Activated CD4-positive, alpha-beta T cell treated with anti-CD3 and anti-CD28 coated beads for 1 hour (primary cell): ENCODE results near the gene TRIM65.
A peak's percentile ranks its signal among the peaks of the same experiment; 100 is the strongest.

Source experiments
- DNase-seq: peaks from one replicate; pipeline ENCODE4 v3.0.0-alpha.2; 2020

TRIM65 gene

GRCh38 chr17:75896415-75897159 lies at the start of gene TRIM65:
TRIM65 (minus strand) TSS chr17:75896951; CDS start chr17:75896937, 14 bp downstream.
- peak; percentile 69 for DNase-seq

DNA sequence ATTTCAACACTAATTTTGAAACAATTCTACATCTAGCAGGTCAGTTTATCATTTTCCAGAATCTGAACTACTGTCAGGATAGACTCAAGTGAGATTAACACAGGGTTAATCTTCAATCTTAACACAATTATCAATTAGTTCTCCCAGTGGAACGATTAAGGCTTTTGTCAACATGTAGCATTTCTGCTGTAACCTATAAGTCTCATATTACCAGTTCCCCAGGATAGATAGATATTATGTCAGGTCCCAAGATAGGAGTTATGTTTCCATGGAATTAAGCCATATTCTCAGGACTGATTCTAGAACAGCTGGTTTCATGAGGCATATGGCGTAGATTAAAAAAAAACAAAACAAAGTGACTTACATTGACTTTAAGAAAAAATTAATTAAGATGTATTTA lies 48.5 kb upstream of the TRIM65 start:
- no peak for DNase-seq

- no peak for DNase-seq
Measured at GRCh38 chr17:75943491-75943890, 46.7 kb upstream of the TRIM65 start.

DNA sequence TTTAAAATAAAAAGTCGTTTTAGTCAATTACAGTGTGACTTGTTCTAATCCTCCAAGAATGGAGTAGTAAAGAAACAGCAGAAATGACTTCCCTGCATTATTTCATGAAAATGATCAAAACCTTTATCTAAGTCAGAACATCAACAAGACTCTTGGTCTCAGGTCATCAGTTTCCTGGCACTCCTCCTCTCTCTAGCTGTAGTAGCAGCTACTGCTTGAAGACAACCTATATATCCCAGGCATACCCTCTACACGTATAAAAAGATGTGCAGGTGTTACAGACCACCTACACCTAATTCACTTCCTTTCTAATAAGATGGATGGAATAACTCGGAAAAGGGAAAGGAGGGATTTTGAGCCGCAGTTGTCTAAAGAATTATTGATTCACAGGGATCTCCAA lies 45.7 kb upstream of the TRIM65 start:
- no peak for DNase-seq

DNA sequence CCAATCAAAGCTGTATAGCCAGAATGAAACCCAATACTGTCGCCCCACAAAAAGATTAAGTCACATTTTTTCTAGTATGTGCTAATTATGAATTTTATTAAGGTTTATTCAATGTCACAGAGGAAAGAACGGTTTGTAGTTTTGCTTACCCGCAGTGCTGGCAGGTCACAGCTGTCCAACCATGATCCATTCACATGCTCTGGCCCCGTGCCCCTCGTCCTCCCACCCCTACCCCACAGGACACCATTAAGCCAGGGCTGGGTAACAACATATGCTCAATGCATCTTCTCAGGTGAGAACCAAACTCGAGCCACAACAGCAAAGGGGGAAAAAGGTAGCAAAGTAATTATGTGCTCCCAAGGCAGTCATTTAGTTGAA lies 44.7 kb upstream of the TRIM65 start:
- no peak for DNase-seq

DNA sequence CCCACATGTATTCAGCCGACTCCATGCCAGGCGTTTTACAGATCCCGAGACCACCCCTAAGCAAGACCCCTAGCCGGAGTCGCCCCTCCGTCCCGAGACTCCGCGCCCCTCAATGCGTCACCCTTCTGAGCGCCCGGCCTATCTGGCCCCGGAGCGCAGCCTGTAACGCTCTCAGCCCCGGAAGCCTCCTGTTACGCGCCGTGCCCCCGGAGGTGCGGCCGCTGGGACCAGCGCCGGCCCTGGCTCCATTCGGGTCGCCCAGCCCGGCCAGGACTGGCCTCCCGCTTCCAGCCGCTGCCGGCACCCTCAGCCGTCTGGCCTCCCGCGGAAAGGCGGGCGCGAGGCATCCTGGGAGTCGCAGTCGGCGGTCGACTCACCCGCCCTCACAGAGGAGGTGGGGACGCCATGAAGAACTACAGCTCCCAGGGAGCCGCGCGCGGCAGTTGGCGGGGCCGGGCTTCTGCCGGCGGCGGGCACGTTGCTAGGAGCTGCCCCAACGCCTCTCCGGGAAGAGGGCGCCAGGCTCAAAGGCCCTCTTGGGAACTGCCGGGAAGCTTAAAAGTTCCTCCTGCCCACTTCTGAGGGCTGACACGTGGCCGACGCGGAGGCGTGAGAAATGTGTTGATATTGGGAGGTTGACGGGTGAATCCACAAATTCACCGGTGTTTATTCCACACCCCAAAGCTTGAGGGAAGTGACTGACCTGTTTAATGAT lies 44.1 kb upstream of the TRIM65 start, which contains the start of gene FBF1:
FBF1 (minus strand) TSS at position 316 of the 715 bp plus-strand sequence. CDS start 2,893 bp downstream, outside the sequence.
- DNase-seq, result peak; percentile 82

DNA sequence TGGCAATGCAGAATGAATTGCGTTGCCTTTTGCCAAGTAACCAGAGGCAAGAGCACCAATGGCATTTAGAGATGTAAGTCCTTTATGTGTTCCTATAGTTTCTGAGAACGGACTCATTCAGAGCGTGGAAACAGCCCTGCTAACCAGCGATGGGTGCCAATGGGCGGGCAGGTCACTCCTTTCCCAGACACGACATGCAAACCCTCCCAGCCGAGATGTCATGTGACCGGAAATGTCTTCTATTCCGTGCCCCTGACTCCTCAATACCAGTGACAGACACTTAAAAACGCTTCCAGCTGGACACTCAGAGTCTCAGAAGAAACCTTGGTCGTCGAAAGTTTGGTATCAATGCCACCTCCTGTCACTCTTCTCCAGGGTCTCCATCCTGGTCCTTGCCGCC lies 40.9 kb upstream of the TRIM65 start:
- no peak for DNase-seq

GRCh38 chr17:75933808-75934207 lies 37.1 kb upstream of the TRIM65 start:
- DNase-seq, result no peak

- DNase-seq, result no peak
Measured at GRCh38 chr17:75932852-75933251, 36.1 kb upstream of the TRIM65 start.

GRCh38 chr17:75931062-75931461 lies 34.3 kb upstream of the TRIM65 start:
- DNase-seq, result no peak

GRCh38 chr17:75927286-75927922 lies 30.7 kb upstream of the TRIM65 start:
- DNase-seq, result no peak

DNA sequence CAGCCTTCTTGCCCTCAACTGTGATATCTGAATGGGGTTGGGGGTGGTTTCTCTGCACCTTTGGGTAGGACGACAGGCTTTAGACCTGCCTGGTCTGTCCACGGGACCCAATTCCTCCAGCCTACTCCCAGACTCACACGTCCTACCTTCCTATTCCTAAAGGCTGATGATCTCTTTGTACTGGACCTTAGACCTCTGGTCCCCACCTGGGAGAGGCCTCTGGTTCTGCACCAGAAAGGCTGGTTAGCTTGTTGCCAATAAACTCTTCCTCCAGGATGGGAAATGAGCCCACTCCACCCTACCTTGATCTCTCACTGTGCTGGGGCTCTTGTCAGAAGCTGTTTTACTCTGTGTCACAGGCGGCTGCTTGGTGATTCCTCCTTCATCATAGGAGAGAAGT lies 29.7 kb upstream of the TRIM65 start:
- no peak for DNase-seq

DNA sequence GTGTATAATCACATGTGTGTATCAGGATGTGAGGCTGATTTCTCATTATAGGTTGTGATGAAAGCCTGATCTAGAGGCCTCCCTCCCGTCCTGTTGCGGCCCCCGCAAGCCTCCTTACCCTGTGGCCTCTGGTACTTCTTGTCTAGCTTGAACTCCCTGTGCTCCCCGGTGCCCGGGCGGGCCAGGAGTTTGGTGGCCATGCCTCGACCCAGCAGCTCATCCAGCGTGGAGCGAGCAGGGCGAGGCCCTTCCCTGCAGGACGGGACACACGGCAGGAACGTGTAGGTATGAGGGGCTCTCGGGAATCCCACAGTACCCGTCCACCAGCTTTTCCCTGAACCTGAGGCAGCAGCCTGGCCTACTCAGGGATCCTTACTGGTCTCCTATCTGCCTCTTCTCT lies 29.2 kb upstream of the TRIM65 start:
- DNase-seq, result no peak

DNA sequence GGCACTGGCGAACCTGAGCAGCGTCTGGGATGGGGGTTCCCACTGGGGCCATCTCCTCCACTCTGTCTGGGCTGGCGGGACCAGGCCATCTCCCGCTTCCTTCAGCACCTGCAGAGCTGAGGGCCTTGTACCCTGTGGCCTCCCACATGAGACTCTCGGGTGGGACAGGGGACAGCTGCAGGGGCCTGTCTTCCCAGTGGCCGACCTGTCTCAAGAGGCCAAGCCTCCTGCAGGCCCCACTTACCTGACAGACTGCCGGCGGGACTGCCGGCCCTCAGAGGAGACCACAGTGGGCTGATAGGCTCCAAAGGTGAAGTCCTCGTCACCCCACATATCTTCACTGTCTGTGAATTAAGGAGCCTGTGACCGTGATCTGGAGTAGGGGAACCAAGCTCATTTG lies 28.4 kb upstream of the TRIM65 start:
- DNase-seq, result no peak

DNA sequence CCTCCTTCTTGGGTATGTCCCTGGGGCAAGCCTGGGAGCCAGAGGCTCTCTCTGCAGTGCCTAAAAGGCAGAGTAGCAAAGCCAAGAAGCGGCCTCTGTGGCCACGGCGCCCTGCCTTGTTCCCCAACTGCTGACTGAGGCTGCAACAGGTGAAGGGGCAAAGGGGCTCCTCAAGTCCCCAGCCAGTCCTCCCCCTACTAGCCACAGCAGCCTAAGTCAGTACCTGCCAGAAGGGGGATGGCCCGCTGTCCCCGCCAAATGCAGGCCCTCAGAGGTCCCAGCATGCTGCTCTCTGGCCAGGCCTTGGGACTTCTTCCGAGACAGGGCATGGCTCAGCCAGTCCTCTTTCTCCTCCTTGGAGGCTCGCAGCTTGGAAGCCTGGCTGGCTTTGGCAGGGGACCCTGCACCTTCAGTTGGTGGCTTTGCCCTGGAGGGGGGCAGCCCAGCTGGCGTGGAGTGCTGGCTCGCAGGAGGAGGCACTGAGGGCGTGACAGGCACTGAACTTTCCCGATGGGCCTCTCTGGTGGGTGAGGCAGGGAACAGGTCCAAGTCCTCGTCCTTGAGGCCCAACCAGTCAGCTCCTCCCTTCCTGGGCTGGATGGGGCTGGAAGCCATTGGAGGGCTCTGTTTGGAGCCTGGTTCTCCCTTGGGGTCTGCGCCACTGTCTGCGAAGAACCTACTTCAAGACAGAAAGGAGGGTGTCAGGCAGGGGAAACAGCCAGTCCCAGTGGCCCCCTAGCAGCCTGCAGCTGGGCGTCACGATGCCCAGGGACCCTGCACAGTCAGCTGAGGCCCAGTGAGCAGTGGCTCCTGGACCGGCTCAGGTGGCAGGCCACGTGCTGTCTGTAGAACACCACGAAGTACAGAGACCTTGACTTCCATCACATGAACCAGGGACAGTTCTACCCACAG lies 26.5 kb upstream of the TRIM65 start:
- DNase-seq, result no peak

- DNase-seq, result no peak
Measured at GRCh38 chr17:75922173-75922961, 25.6 kb upstream of the TRIM65 start.

- no peak for DNase-seq
Measured at GRCh38 chr17:75921596-75921995, 24.8 kb upstream of the TRIM65 start.

DNA sequence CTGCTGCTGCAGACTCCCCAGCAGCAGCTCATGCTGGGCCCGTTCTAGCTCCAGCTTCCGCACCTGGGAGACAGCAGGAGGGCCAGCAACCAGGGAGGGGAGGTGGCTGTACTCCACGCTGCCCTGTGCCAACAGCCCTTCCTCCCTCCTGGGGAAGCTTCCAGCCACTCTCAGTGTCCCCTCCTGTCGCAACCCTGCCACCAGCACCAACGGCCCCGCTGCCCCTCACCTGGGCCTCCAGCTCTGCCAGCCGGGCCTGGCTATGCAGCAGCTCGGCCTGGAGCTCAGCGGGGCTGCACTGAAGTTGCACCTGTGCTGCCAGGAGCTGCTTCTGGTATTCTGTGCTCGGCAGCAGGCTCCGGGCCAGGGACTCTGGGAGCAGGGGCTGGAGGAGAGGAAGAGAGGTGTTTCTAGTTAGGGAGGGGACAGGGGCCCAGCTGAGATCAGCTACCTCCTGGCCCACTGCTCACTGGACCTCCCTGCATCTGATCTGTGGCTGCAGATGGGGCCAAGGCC lies 23.4 kb upstream of the TRIM65 start:
- no peak for DNase-seq

GRCh38 chr17:75919611-75920010 lies 22.9 kb upstream of the TRIM65 start:
- no peak for DNase-seq

DNA sequence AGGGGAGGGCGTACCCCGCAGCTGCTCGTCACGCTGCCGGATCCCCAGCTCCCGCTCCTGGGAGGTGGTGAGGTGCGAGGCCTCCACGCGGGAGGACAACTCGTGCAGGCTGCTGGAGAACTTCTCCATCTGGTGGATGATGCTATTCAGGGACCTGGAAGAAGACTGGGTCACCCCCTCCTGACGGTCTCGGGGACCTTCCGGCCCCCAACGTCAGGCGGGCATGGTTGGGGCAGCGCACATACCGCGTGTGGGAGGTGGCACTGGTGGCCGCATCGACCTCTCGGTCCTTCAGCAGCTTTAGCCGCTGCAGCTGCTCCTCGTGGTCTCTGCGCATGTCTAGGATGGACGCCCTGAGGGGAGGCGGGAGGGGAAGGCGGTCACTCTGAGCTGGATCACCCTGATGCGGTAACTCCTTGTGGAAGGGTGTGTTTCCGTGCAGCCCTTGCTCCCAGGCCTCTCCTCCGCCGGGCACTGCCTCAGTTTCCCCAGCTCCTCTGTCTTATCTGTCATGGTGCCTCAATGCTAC lies 21.2 kb upstream of the TRIM65 start:
- no peak for DNase-seq

- no peak for DNase-seq
Measured at GRCh38 chr17:75917141-75917916, 20.6 kb upstream of the TRIM65 start.
